A549 treated with GW870086 at 1 μM for 4 hours (cell line): ENCODE data around the gene KDM8. TPM values are rescaled to one million over a fixed set of nuclear protein-coding genes. Genes with fewer than 3 reads are reported as not detected.

Source experiments
- total RNA-seq: library from RNA; stranded (reverse); fragments of 200-300 nt; extraction: Qiagen RNA extraction; gene quantifications from 5 replicates; pipeline ENCODE4 v1.2.3, GENCODE V29; 2022; ENCODE audit warnings: low read depth

KDM8 gene
- 1.8 to 3.0 TPM (median 2.3 TPM) in 5 replicates for total RNA-seq

GRCh38 chr16:27203507-27204311, at the start of gene KDM8:
TSS of gene KDM8 (plus strand) at chr16:27203526. CDS start at chr16:27210124, 6,598 bp downstream.

GRCh38 chr16:27268376-27269299, 65.3 kb downstream of the KDM8 start, which contains the start of gene NSMCE1:
TSS of gene NSMCE1 (minus strand) at chr16:27268772. CDS start at chr16:27257570, 11,202 bp downstream.

Other genes starting within 250 kb of the KDM8 start
- gene C16orf82, start 136.6 kb upstream of the KDM8 start, total RNA-seq, result not detected in 5 replicates
- gene NSMCE1, start 65.2 kb downstream of the KDM8 start, total RNA-seq, result 55.8 to 64.7 TPM (median 58.7 TPM) in 5 replicates
- gene IL4R, start 110.4 kb downstream of the KDM8 start, total RNA-seq, result 34.2 to 43.1 TPM (median 39.4 TPM) in 5 replicates
- 0.05 to 0.08 TPM (median 0.07 TPM) in 3 of 5 replicates, not detected in the others for gene IL21R, start 198.6 kb downstream of the KDM8 start, total RNA-seq